SK-N-SH (cell line): ENCODE results near the gene KIF25. TPM values are rescaled to one million over a fixed set of nuclear protein-coding genes. Genes with fewer than 3 reads are reported as not detected.

ENCODE experiments used
- CTCF ChIA-PET: fragments of 300-600, 350-600 bp; formaldehyde crosslinking; extraction: SDS; loops from one replicate; lab custom pipeline; 2021; lab: Yijun Ruan, JAX
- POLR2A ChIA-PET: fragments of 350-600 bp; sonication (Branson Sonifier 250); formaldehyde crosslinking; extraction: SDS; loops from one replicate; lab custom pipeline; 2020; ENCODE audit warnings: antibody characterized with exemption, inconsistent platforms; lab: Yijun Ruan, JAX
- DNase-seq: peaks from one replicate; pipeline ENCODE4 v3.0.0; 2012
- H2AFZ ChIP-seq: fragments of 200-600 bp; sonication (generic); 2 replicates; pipeline ENCODE4 v1.8.1; 2016; ENCODE audit warnings: antibody characterized with exemption, mild to moderate bottlenecking, low read depth
- H3F3A ChIP-seq: fragments of 200-600 bp; sonication (generic); replicated peaks from 2 replicates; pipeline ENCODE3; 2016; ENCODE audit warnings: antibody characterized with exemption, mild to moderate bottlenecking; ENCODE audit not compliant: insufficient read depth
- H3K27ac ChIP-seq, 2 experiments: fragments of 200-500 bp in 1 of 2; fragments of 200-600 bp in 1 of 2; sonication (Bioruptor generic) in 1 of 2; sonication (generic), shearing (Covaris generic) in 1 of 2; 2 replicates each; pipeline versions ENCODE4 v1.5.1 to v1.6.1; 2014 to 2016; ENCODE audit warnings: low read depth in 2 of 2, inconsistent platforms in 1 of 2, low read length in 1 of 2, mild to moderate bottlenecking in 1 of 2, mixed read lengths in 1 of 2
- H3K27me3 ChIP-seq: fragments of 200-600 bp; sonication (generic), shearing (Covaris generic); 2 replicates; pipeline ENCODE4 v1.6.1; 2016; ENCODE audit warnings: mixed run types; ENCODE audit not compliant: insufficient read depth
- H3K36me3 ChIP-seq, 2 experiments: fragments of 200-500 bp in 1 of 2; fragments of 200-600 bp in 1 of 2; sonication (Bioruptor generic) in 1 of 2; sonication (generic) in 1 of 2; replicated peaks in 1 of 2; 2 replicates each; pipeline versions ENCODE3 to v1.5.1; 2014 to 2016; ENCODE audit warnings: low read length in 1 of 2, mild to moderate bottlenecking in 1 of 2; ENCODE audit not compliant: insufficient read depth in 2 of 2, control insufficient read depth in 1 of 2
- H3K4me1 ChIP-seq, 2 experiments: fragments of 200-500 bp in 1 of 2; fragments of 200-600 bp in 1 of 2; sonication (Bioruptor generic) in 1 of 2; sonication (generic), shearing (Covaris generic) in 1 of 2; 2 replicates each; pipeline versions ENCODE4 v1.5.1 to v1.6.1; 2014 to 2016; ENCODE audit warnings: low read depth in 1 of 2, low read length in 1 of 2, mixed run types in 1 of 2; ENCODE audit not compliant: insufficient read depth in 2 of 2, control insufficient read depth in 1 of 2
- H3K4me2 ChIP-seq: fragments of 200-600 bp; sonication (generic), shearing (Covaris generic); 2 replicates; pipeline ENCODE4 v1.6.1; 2017; ENCODE audit warnings: mixed run types
- H3K4me3 ChIP-seq, 2 experiments: fragments of 200-500 bp in 1 of 2; fragments of 200-600 bp in 1 of 2; sonication (Bioruptor generic) in 1 of 2; sonication (generic), shearing (Covaris generic) in 1 of 2; 2 replicates each; pipeline versions ENCODE4 v1.5.1 to v1.8.1; 2014 to 2016; ENCODE audit warnings: low read depth in 2 of 2, inconsistent platforms in 1 of 2, low read length in 1 of 2, mild to moderate bottlenecking in 1 of 2, mixed read lengths in 1 of 2, moderate library complexity in 1 of 2
- H3K79me2 ChIP-seq: fragments of 200-600 bp; sonication (generic); 2 replicates; pipeline ENCODE4 v1.8.1; 2017; ENCODE audit warnings: mild to moderate bottlenecking; ENCODE audit not compliant: insufficient read depth
- H3K9ac ChIP-seq: fragments of 200-600 bp; sonication (generic); 2 replicates; pipeline ENCODE4 v1.6.1; 2017; ENCODE audit warnings: mixed run types
- H3K9me2 ChIP-seq: fragments of 200-600 bp; sonication (generic); 2 replicates; pipeline ENCODE4 v1.6.1; 2017; ENCODE audit warnings: mixed run types
- H3K9me3 ChIP-seq: fragments of 200-600 bp; sonication (generic); 2 replicates; pipeline ENCODE4 v1.6.1; 2017; ENCODE audit warnings: mixed run types, mild to moderate bottlenecking, moderate library complexity
- H4K20me1 ChIP-seq: fragments of 200-600 bp; sonication (generic); 2 replicates; pipeline ENCODE4 v1.6.1; 2017; ENCODE audit warnings: mild to moderate bottlenecking, mixed run types; ENCODE audit not compliant: insufficient read depth
- CHD2 ChIP-seq: fragments of 150-350 bp; IDR thresholded peaks from 2 replicates; pipeline ENCODE4 v1.6.1; 2018; ENCODE audit warnings: low read length; ENCODE audit not compliant: partially characterized antibody
- CTCF ChIP-seq: fragments of 200-600 bp; sonication (generic); IDR thresholded peaks from 2 replicates; pipeline ENCODE4 v1.6.1; 2017; ENCODE audit warnings: antibody characterized with exemption, mild to moderate bottlenecking, moderate library complexity
- ELF1 ChIP-seq: IDR thresholded peaks from 2 replicates; pipeline ENCODE4 v1.4.0; 2012
- EP300 ChIP-seq, 2 experiments: IDR thresholded peaks; 2 replicates each; pipeline versions ENCODE4 v1.4.0 to v1.6.1; 2012; ENCODE audit warnings: borderline replicate concordance in 1 of 2, low read depth in 1 of 2, low read length in 1 of 2
- EZH2phosphoT487 ChIP-seq: fragments of 200-600 bp; sonication (generic); IDR thresholded peaks from 2 replicates; pipeline ENCODE4 v1.6.1; 2017; ENCODE audit warnings: low read depth, mixed run types, mild to moderate bottlenecking, antibody characterized with exemption, moderate library complexity, borderline replicate concordance
- FOSL2 ChIP-seq: IDR thresholded peaks from 2 replicates; pipeline ENCODE4 v1.4.0; 2012; ENCODE audit warnings: low read depth, mild to moderate bottlenecking, moderate library complexity, borderline replicate concordance
- FOXJ3 ChIP-seq: sonication (generic); formaldehyde crosslinking; IDR thresholded peaks from 2 replicates; pipeline ENCODE4 v1.5.1; 2020; ENCODE audit warnings: mild to moderate bottlenecking, missing genetic modification reagents
- FOXM1 ChIP-seq: IDR thresholded peaks from 2 replicates; pipeline ENCODE4 v1.4.0; 2012; ENCODE audit warnings: low read depth, mild to moderate bottlenecking
- JUND ChIP-seq: IDR thresholded peaks from 2 replicates; pipeline ENCODE4 v1.4.0; 2012
- MXI1 ChIP-seq: IDR thresholded peaks from 2 replicates; pipeline ENCODE4 v1.6.1; 2012; ENCODE audit warnings: mild to moderate bottlenecking, low read depth, low read length, improper control_type of control experiment
- NFIC ChIP-seq: IDR thresholded peaks from 2 replicates; pipeline ENCODE4 v1.4.0; 2012; ENCODE audit warnings: borderline replicate concordance
- NRF1 ChIP-seq: IDR thresholded peaks from 2 replicates; pipeline ENCODE4 v1.6.1; 2012; ENCODE audit warnings: low read depth, mild to moderate bottlenecking, low read length
- PBX3 ChIP-seq: IDR thresholded peaks from 2 replicates; pipeline ENCODE4; 2012
- POLR2AphosphoS5 ChIP-seq: IDR thresholded peaks from 2 replicates; pipeline ENCODE4 v1.6.1; 2012; ENCODE audit warnings: low read depth, low read length
- RAD21 ChIP-seq: IDR thresholded peaks from 2 replicates; pipeline ENCODE4 v1.6.1; 2012; ENCODE audit warnings: mild to moderate bottlenecking, low read length
- RFX5 ChIP-seq: IDR thresholded peaks from 2 replicates; pipeline ENCODE4 v1.6.1; 2012; ENCODE audit warnings: mild to moderate bottlenecking, improper control_type of control experiment, low read length
- RXRA ChIP-seq: IDR thresholded peaks from 2 replicates; pipeline ENCODE4 v1.4.0; 2012; ENCODE audit warnings: low read depth, mild to moderate bottlenecking, borderline replicate concordance
- SIN3A ChIP-seq: IDR thresholded peaks from 2 replicates; pipeline ENCODE4 v1.6.1; 2012; ENCODE audit warnings: low read depth, mild to moderate bottlenecking, low read length, moderate library complexity, borderline replicate concordance
- SMC3 ChIP-seq: IDR thresholded peaks from 2 replicates; pipeline ENCODE4 v1.6.1; 2012; ENCODE audit warnings: low read depth, low read length, improper control_type of control experiment
- TCF12 ChIP-seq: IDR thresholded peaks from 2 replicates; pipeline ENCODE4 v1.4.0; 2012
- YY1 ChIP-seq: IDR thresholded peaks from 2 replicates; pipeline ENCODE4 v1.4.0; 2012; ENCODE audit warnings: low read depth, mild to moderate bottlenecking
- WGBS: methylation state at CpG from one replicate; pipeline ENCODE4 v1.1.6; 2017; ENCODE audit warnings: low lambda C conversion rate; 5-methylcytosine and 5-hydroxymethylcytosine counted together
- polyA plus RNA-seq, 3 experiments: library from polyadenylated mRNA; depleted of rRNA; stranded (reverse); fragments of >200 nt; gene quantifications; 2 replicates each; pipeline ENCODE4 v1.2.3, GENCODE V29; 2012
- TF ChIP-seq, protein P1 (sequence below): IDR thresholded peaks from 2 replicates; pipeline ENCODE4 v1.4.0; 2012; ENCODE audit warnings: low read depth, borderline replicate concordance

KIF25 gene
- polyA plus RNA-seq, 1 of the 3 experiments (the other 2 are of a cell fraction) = not detected

DNA sequence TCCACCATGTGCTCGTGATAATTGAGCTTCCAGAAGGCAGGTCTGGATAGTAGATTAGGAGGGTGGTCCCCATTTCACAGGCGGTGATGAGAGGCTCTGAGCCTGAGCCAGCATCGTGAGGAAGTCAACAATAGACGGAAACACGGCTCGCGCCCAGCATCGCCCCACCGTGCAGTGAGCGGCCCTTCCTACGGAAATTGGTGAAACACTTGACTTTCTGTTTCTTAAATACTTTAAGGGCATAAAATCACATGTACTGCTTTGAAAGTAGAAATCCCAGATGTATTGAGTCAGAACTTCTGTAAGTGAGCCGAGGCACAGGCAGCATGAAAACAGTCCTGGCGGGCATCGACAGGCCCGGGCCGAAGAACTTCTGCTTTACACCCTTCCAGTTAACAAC lies 4.3 kb upstream of the KIF25 start:
- Histone ChIP-seq H2AFZ (no peak overlapping the region), H3K27me3 (no peaks in the 10 kb centered on the region), H3K4me3 (no peak overlapping the region), H3F3A (no peaks in the 10 kb centered on the region), H3K4me1 (no peaks in the 10 kb centered on the region; a peak in 1 of 4 replicates), H3K4me2 (no peak overlapping the region), H3K27ac (no peak overlapping the region), H3K79me2 (no peaks in the 10 kb centered on the region), H3K9me2 (no peaks in the 10 kb centered on the region), H4K20me1 (no peaks in the 10 kb centered on the region), H3K9me3 (no peaks in the 10 kb centered on the region), H3K36me3 (no peaks in the 10 kb centered on the region), H3K9ac (no peak overlapping the region)
- ChIA-PET POLR2A (no interaction called here), CTCF (no interaction called here)
- DNase-seq = no peak
- 82% methylated on average over 16 of the region's 16 CpGs for WGBS
- no peak for TF ChIP-seq FOXJ3 (CRISPR knock-in tag)
- TF ChIP-seq CTCF = no peak
- no peak for TF ChIP-seq CHD2
- no peak for TF ChIP-seq MXI1
- no peak for TF ChIP-seq NFIC
- TF ChIP-seq RFX5 = no peak
- TF ChIP-seq ELF1 = no peak

GRCh38 chr6:167993831-167994230 lies 3.6 kb upstream of the KIF25 start:
- ChIA-PET POLR2A (no interaction called here), CTCF (no interaction called here)
- Histone ChIP-seq H4K20me1 (no peaks in the 10 kb centered on the region), H3K9ac (no peak overlapping the region), H3K4me1 (no peaks in the 10 kb centered on the region; a peak in 1 of 4 replicates), H3K79me2 (no peaks in the 10 kb centered on the region), H3K4me2 (no peak overlapping the region), H3K36me3 (no peaks in the 10 kb centered on the region), H2AFZ (no peak overlapping the region), H3K4me3 (no peak overlapping the region), H3K27ac (no peak overlapping the region), H3K9me3 (no peaks in the 10 kb centered on the region)
- 70% methylated on average over 11 of the region's 11 CpGs for WGBS
- TF ChIP-seq JUND = no peak
- no peak for TF ChIP-seq EP300 (IDR thresholded peaks at IDR 0.05; ENCODE audit: borderline replicate concordance in 1 of 2, low read depth in 1 of 2, low read length in 1 of 2)
- no peak for TF ChIP-seq PBX3
- no peak for TF ChIP-seq EZH2phosphoT487
- no peak for TF ChIP-seq SMC3
- TF ChIP-seq, protein P1, sequence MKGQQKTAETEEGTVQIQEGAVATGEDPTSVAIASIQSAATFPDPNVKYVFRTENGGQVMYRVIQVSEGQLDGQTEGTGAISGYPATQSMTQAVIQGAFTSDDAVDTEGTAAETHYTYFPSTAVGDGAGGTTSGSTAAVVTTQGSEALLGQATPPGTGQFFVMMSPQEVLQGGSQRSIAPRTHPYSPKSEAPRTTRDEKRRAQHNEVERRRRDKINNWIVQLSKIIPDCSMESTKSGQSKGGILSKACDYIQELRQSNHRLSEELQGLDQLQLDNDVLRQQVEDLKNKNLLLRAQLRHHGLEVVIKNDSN = no peak
- no peak for TF ChIP-seq YY1
- TF ChIP-seq POLR2AphosphoS5 = no peak
- TF ChIP-seq FOXM1 = no peak
- TF ChIP-seq SIN3A = no peak
- no peak for TF ChIP-seq TCF12
- TF ChIP-seq RAD21 = no peak
- no peak for TF ChIP-seq FOSL2
- no peak for TF ChIP-seq RXRA
- no peak for TF ChIP-seq NRF1
- no peak for TF ChIP-seq ELF1
- TF ChIP-seq, all 33 proteins: peak for 0
- no peak for DNase-seq
- Histone ChIP-seq H3K9me2 (no peaks in the 10 kb centered on the region), H3F3A (no peaks in the 10 kb centered on the region), H3K27me3 (no peaks in the 10 kb centered on the region)
